ENCODE data around the gene CELF2. TPM values are rescaled to one million over a fixed set of nuclear protein-coding genes. Genes with fewer than 3 reads are reported as not detected.

The CELF2 gene
- total RNA-seq, 1 experiment from 2014 or later, result not detected

GRCh38 chr10:11177381-11177780, 159.7 kb downstream of the CELF2 start:
- Histone ChIP-seq H3K9me3 (ENCODE audit: low read depth, low read length, poor library complexity, severe bottlenecking) (no peaks in the 10 kb centered on the region), H3K36me3 (ENCODE audit: insufficient read depth, low read length, poor library complexity, severe bottlenecking) (no peaks in the 10 kb centered on the region), H3K27ac (ENCODE audit: low read depth, low read length, poor library complexity, severe bottlenecking) (no peak overlapping the region), H3K27me3 (replicated peaks; ENCODE audit: insufficient read depth, low read depth, low read length, poor library complexity) (peaks cover 79% of the 10 kb centered on the region), H3K4me1 (ENCODE audit: insufficient read depth, low read length, poor library complexity, severe bottlenecking) (no peaks in the 10 kb centered on the region), H3K4me3 (ENCODE audit: low read depth, low read length, poor library complexity, severe bottlenecking) (no peak overlapping the region)
- BruUV-seq (replicated peaks), result no TSS peak
- TF ChIP-seq EZH2 (IDR thresholded peaks at IDR 0.05; ENCODE audit: borderline replicate concordance, low read depth, low read length, poor library complexity, severe bottlenecking), result no peak
- TF ChIP-seq, protein P1, sequence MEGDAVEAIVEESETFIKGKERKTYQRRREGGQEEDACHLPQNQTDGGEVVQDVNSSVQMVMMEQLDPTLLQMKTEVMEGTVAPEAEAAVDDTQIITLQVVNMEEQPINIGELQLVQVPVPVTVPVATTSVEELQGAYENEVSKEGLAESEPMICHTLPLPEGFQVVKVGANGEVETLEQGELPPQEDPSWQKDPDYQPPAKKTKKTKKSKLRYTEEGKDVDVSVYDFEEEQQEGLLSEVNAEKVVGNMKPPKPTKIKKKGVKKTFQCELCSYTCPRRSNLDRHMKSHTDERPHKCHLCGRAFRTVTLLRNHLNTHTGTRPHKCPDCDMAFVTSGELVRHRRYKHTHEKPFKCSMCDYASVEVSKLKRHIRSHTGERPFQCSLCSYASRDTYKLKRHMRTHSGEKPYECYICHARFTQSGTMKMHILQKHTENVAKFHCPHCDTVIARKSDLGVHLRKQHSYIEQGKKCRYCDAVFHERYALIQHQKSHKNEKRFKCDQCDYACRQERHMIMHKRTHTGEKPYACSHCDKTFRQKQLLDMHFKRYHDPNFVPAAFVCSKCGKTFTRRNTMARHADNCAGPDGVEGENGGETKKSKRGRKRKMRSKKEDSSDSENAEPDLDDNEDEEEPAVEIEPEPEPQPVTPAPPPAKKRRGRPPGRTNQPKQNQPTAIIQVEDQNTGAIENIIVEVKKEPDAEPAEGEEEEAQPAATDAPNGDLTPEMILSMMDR (conservative IDR thresholded peaks at IDR 0.05; ENCODE audit: low read depth, low read length), result no peak
- DNase-seq (ENCODE audit: low spot score), result no peak
- POLR2A ChIA-PET (ENCODE audit: low non-redundant PET), result no interaction called here
- intact Hi-C loops (cut with micrococcal nuclease; ENCODE audit: unreplicated experiment), result no loop called here
- CTCF ChIA-PET, result no interaction called here

DNA sequence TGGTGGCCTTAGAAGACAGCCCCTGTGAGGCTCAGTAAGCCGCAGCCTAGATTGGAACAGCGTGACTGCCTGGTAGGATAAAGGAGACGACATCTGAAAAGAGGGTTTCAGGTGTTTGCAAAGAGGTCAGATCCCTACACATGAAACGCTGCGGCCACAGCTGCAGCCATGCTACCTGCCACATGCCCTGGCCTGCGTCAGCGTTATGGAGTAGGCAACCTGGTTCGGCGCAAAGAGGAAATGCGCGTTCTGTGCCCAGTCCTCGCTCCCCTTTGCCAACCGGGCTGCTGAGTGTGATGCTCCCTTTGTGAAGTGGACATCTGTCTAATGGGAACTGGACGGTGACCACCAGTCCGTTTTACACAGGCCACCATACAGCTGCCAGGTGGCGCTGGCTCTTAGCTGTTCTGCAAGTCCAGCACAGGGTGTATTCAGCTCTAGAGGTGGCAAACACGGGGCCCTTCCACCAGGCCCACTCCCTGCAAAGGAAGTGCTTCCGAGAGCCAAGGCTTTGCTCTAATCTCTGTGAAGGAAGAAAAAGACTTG, 160.3 kb downstream of the CELF2 start:
- POLR2A ChIA-PET (ENCODE audit: low non-redundant PET), result no interaction called here
- BruUV-seq (replicated peaks), result no TSS peak
- Histone ChIP-seq H3K9me3 (ENCODE audit: low read depth, low read length, poor library complexity, severe bottlenecking) (no peaks in the 10 kb centered on the region), H3K4me3 (ENCODE audit: low read depth, low read length, poor library complexity, severe bottlenecking) (no peak overlapping the region), H3K27me3 (replicated peaks; ENCODE audit: insufficient read depth, low read depth, low read length, poor library complexity) (peaks cover 76% of the 10 kb centered on the region), H3K4me1 (ENCODE audit: insufficient read depth, low read length, poor library complexity, severe bottlenecking) (no peaks in the 10 kb centered on the region), H3K27ac (ENCODE audit: low read depth, low read length, poor library complexity, severe bottlenecking) (no peak overlapping the region), H3K36me3 (ENCODE audit: insufficient read depth, low read length, poor library complexity, severe bottlenecking) (no peaks in the 10 kb centered on the region)
- DNase-seq (ENCODE audit: low spot score), result no peak
- CTCF ChIA-PET, result no interaction called here
- TF ChIP-seq, protein P1 (conservative IDR thresholded peaks at IDR 0.05; ENCODE audit: low read depth, low read length), result no peak
- no peak for TF ChIP-seq EZH2 (IDR thresholded peaks at IDR 0.05; ENCODE audit: borderline replicate concordance, low read depth, low read length, poor library complexity, severe bottlenecking)
- intact Hi-C loops (cut with micrococcal nuclease; ENCODE audit: unreplicated experiment), result no loop called here

DNA sequence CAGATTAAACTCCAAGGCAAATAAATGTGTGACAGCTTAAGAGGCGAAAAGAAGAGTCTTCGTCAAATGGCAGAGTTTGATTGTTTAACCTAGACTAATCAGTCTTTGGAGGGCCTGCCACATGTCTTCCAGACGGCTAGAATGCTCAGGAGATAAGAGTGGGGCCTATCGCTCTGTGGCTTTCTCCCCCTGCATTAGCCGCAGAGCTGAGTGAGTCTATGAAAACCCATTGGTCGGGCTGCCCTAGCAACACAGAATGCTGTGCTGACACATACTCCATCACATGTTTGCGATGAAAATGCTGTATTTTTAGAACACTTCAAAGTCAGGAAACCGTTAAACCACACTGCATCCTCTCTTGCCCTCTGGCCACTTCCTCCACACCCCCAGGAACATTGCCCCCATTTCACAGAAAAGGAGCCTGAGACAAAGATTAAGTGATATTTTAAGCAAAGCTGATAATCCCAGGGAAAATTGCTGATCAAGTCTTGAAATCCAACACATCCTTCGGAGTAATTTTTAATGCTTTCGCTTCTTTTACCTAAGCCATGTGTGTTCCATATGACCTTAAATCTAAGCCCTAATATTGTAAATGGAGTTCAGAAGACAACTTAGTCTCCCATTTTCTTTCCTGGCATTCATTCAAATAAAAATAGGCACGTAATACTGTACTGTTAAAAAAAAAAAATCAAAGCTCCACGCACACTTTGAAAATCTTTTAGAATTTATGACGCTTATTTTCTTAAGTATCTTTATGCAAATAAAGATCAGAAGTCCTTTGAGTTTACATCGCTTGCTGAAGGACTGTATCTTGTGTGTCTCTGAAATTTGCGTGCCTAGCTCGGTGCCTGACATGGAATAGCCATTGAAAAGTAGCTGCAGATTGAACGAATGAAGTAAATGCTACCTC, 161.2 kb downstream of the CELF2 start:
- no TSS peak for BruUV-seq (replicated peaks)
- CTCF ChIA-PET, result no interaction called here

More for the DNA sequence above, 161.2 kb downstream of the CELF2 start:
- TF ChIP-seq, protein P1 (conservative IDR thresholded peaks at IDR 0.05; ENCODE audit: low read depth, low read length), result no peak
- no peak for TF ChIP-seq EZH2 (IDR thresholded peaks at IDR 0.05; ENCODE audit: borderline replicate concordance, low read depth, low read length, poor library complexity, severe bottlenecking)
- Histone ChIP-seq H3K9me3 (ENCODE audit: low read depth, low read length, poor library complexity, severe bottlenecking) (no peaks in the 10 kb centered on the region), H3K27me3 (replicated peaks; ENCODE audit: insufficient read depth, low read depth, low read length, poor library complexity) (peaks cover 67% of the 10 kb centered on the region), H3K36me3 (ENCODE audit: insufficient read depth, low read length, poor library complexity, severe bottlenecking) (no peaks in the 10 kb centered on the region), H3K4me3 (ENCODE audit: low read depth, low read length, poor library complexity, severe bottlenecking) (no peak overlapping the region), H3K4me1 (ENCODE audit: insufficient read depth, low read length, poor library complexity, severe bottlenecking) (no peaks in the 10 kb centered on the region), H3K27ac (ENCODE audit: low read depth, low read length, poor library complexity, severe bottlenecking) (no peak overlapping the region)
- DNase-seq (ENCODE audit: low spot score), result no peak
- intact Hi-C loops (cut with micrococcal nuclease; ENCODE audit: unreplicated experiment), result no loop called here
- POLR2A ChIA-PET (ENCODE audit: low non-redundant PET), result no interaction called here
